H1 (cell line): ENCODE results near the gene ATP1B3. TPM values are rescaled to one million over a fixed set of nuclear protein-coding genes. Genes with fewer than 3 reads are reported as not detected.

Experiments used
- CTCF ChIA-PET: fragments of 300-600 bp; sonication (Branson Sonifier 250); formaldehyde crosslinking; loops from one replicate; lab custom pipeline; 2021; ENCODE audit not compliant: partially characterized antibody; lab: Charles Lee
- POLR2A ChIA-PET: fragments of 300-600 bp; sonication (Branson Sonifier 250); formaldehyde crosslinking; loops from one replicate; lab custom pipeline; 2021; ENCODE audit warnings: inconsistent platforms; ENCODE audit not compliant: partially characterized antibody; lab: Charles Lee
- DNase-seq, 2 experiments: peaks; one replicate each; pipeline versions ENCODE4 v3.0.0 to v3.0.0-alpha.2; 2010 to 2022; ENCODE audit warnings: low spot score in 2 of 2, low read depth in 1 of 2, mixed read lengths in 1 of 2
- FAIRE-seq: peaks from 2 replicates; lab custom pipeline; 2011; peaks lifted over from hg19 to GRCh38; lab: Jason Lieb, UNC
- H2AFZ ChIP-seq: 2 replicates; pipeline ENCODE4 v1.8.1; 2012; ENCODE audit warnings: low read length, inconsistent platforms
- H2AK5ac ChIP-seq: 2 replicates; pipeline ENCODE4 v1.6.1; 2013; ENCODE audit warnings: low read depth, low read length
- H2BK120ac ChIP-seq: replicated peaks from 2 replicates; pipeline ENCODE3; 2013; ENCODE audit warnings: low read depth, low read length, inconsistent platforms
- H2BK12ac ChIP-seq: 2 replicates; pipeline ENCODE4 v1.6.1; 2013; ENCODE audit warnings: low read depth, low read length
- H2BK15ac ChIP-seq: 2 replicates; pipeline ENCODE4 v1.6.1; 2013; ENCODE audit warnings: low read length
- H2BK20ac ChIP-seq: 2 replicates; pipeline ENCODE4 v1.6.1; 2013; ENCODE audit warnings: low read length
- H2BK5ac ChIP-seq: 2 replicates; pipeline ENCODE4 v1.6.1; 2013; ENCODE audit warnings: low read depth, low read length
- H3K14ac ChIP-seq: 2 replicates; pipeline ENCODE4 v1.6.1; 2013; ENCODE audit warnings: inconsistent platforms; ENCODE audit not compliant: insufficient read length
- H3K18ac ChIP-seq: 2 replicates; pipeline ENCODE4 v1.6.1; 2013; ENCODE audit warnings: low read length; ENCODE audit errors: extremely low read depth
- H3K23ac ChIP-seq: 2 replicates; pipeline ENCODE4 v1.6.1; 2013; ENCODE audit warnings: inconsistent platforms; ENCODE audit not compliant: insufficient read length
- H3K23me2 ChIP-seq: 2 replicates; pipeline ENCODE4 v1.6.1; 2013; ENCODE audit warnings: low read depth, low read length
- H3K27ac ChIP-seq: 2 replicates; pipeline ENCODE4 v1.6.1; 2011; ENCODE audit warnings: low read depth, low read length, inconsistent platforms
- H3K27me3 ChIP-seq, 4 experiments: replicated peaks in 1 of 4; 1 replicate in 1 of 4; 2 replicates in 3 of 4; pipeline versions ENCODE4 v1.6.1 to v1.8.1; 2011 to 2013; ENCODE audit warnings: low read length in 3 of 4, mild to moderate bottlenecking in 3 of 4, inconsistent platforms in 2 of 4, mixed read lengths in 2 of 4, moderate library complexity in 1 of 4; ENCODE audit not compliant: control insufficient read depth in 3 of 4, insufficient read depth in 3 of 4; ENCODE audit errors: extremely low read depth in 1 of 4
- H3K36me3 ChIP-seq, 4 experiments: 2 replicates each; pipeline versions ENCODE4 v1.6.1 to v1.8.1; 2011 to 2013; ENCODE audit warnings: mild to moderate bottlenecking in 4 of 4, low read length in 3 of 4, moderate library complexity in 2 of 4, control low read depth in 1 of 4, inconsistent platforms in 1 of 4; ENCODE audit not compliant: insufficient read depth in 4 of 4, control insufficient read depth in 2 of 4
- H3K4ac ChIP-seq: replicated peaks from 2 replicates; pipeline ENCODE3; 2013; ENCODE audit warnings: low read length, low read depth, mixed read lengths, inconsistent platforms; ENCODE audit not compliant: insufficient read length
- H3K4me1 ChIP-seq, 4 experiments: replicated peaks in 1 of 4; 1 replicate in 1 of 4; 2 replicates in 3 of 4; pipeline versions ENCODE4 v1.6.1 to v1.8.1; 2011 to 2013; ENCODE audit warnings: low read length in 3 of 4, inconsistent platforms in 2 of 4, mixed read lengths in 1 of 4; ENCODE audit not compliant: insufficient read depth in 4 of 4, control insufficient read depth in 3 of 4
- H3K4me2 ChIP-seq, 2 experiments: 2 replicates each; pipeline versions ENCODE4 v1.6.1 to v1.8.1; 2011 to 2013; ENCODE audit warnings: low read depth in 2 of 2, low read length in 2 of 2, control low read depth in 1 of 2, inconsistent platforms in 1 of 2, mild to moderate bottlenecking in 1 of 2; ENCODE audit not compliant: insufficient read depth in 1 of 2
- H3K4me3 ChIP-seq, 4 experiments: fragments of 200-600, 300-600 bp in 1 of 4; sonication (generic), shearing (Covaris generic), sonication (Bioruptor Twin) in 1 of 4; 2 replicates each; pipeline versions ENCODE4 v1.5.1 to v1.8.1; 2011 to 2016; ENCODE audit warnings: low read length in 4 of 4, low read depth in 3 of 4, control low read depth in 2 of 4, inconsistent platforms in 2 of 4, mild to moderate bottlenecking in 2 of 4, mixed read lengths in 1 of 4, moderate library complexity in 1 of 4; ENCODE audit not compliant: insufficient read depth in 2 of 4; ENCODE audit errors: extremely low read depth in 1 of 4
- H3K56ac ChIP-seq: replicated peaks from 2 replicates; pipeline ENCODE3; 2013; ENCODE audit warnings: low read depth, mild to moderate bottlenecking, mixed read lengths, low read length, inconsistent platforms; ENCODE audit not compliant: insufficient read length
- H3K79me1 ChIP-seq: 2 replicates; pipeline ENCODE4 v1.6.1; 2013; ENCODE audit warnings: low read depth, low read length, control low read depth
- H3K79me2 ChIP-seq, 2 experiments: 2 replicates each; pipeline versions ENCODE4 v1.6.1 to v1.8.1; 2012 to 2013; ENCODE audit warnings: low read length in 2 of 2, mild to moderate bottlenecking in 2 of 2, inconsistent platforms in 1 of 2; ENCODE audit not compliant: insufficient read depth in 2 of 2, control insufficient read depth in 1 of 2
- H3K9ac ChIP-seq, 4 experiments: replicated peaks in 1 of 4; 1 replicate in 1 of 4; 2 replicates in 3 of 4; pipeline versions ENCODE4 v1.6.1 to v1.8.1; 2011 to 2013; ENCODE audit warnings: low read depth in 3 of 4, low read length in 3 of 4, control low read depth in 2 of 4, mild to moderate bottlenecking in 2 of 4, moderate library complexity in 2 of 4, inconsistent platforms in 1 of 4; ENCODE audit errors: extremely low read depth in 1 of 4
- H3K9me3 ChIP-seq, 2 experiments: 2 replicates each; pipeline versions ENCODE4 v1.6.1 to v1.8.1; 2012 to 2013; ENCODE audit warnings: mild to moderate bottlenecking in 2 of 2, moderate library complexity in 2 of 2, control low read depth in 1 of 2, inconsistent platforms in 1 of 2, low read depth in 1 of 2, low read length in 1 of 2, mixed read lengths in 1 of 2; ENCODE audit not compliant: insufficient read depth in 2 of 2
- H4K20me1 ChIP-seq, 2 experiments: replicated peaks in 1 of 2; 2 replicates each; pipeline versions ENCODE3 to v1.8.1; 2011 to 2013; ENCODE audit warnings: inconsistent platforms in 2 of 2, low read length in 2 of 2, mild to moderate bottlenecking in 1 of 2; ENCODE audit not compliant: insufficient read depth in 2 of 2, control insufficient read depth in 1 of 2
- H4K5ac ChIP-seq: 2 replicates; pipeline ENCODE4 v1.6.1; 2013; ENCODE audit warnings: low read length, low read depth, mixed read lengths, inconsistent platforms; ENCODE audit not compliant: insufficient read length
- H4K8ac ChIP-seq: 2 replicates; pipeline ENCODE4 v1.8.0; 2013; ENCODE audit warnings: mild to moderate bottlenecking, moderate library complexity, low read length, inconsistent platforms; ENCODE audit not compliant: insufficient read depth; ENCODE audit errors: extremely low read depth
- H4K91ac ChIP-seq: replicated peaks from 2 replicates; pipeline ENCODE3; 2013; ENCODE audit warnings: low read length, mixed read lengths, inconsistent platforms; ENCODE audit not compliant: insufficient read length
- CEBPB ChIP-seq: IDR thresholded peaks from 2 replicates; pipeline ENCODE4 v1.6.1; 2012; ENCODE audit warnings: low read depth, low read length
- SIX5 ChIP-seq: IDR thresholded peaks from 2 replicates; pipeline ENCODE4 v1.6.1; 2011; ENCODE audit warnings: mild to moderate bottlenecking, low read depth, low read length
- WGBS, 2 experiments: shearing (Covaris generic) in 1 of 2; methylation state at CpG; one replicate each; pipeline versions ENCODE4 v1.1.6 to v1.1.7; 2013 to 2015; ENCODE audit warnings: low lambda C conversion rate in 2 of 2, mixed read lengths in 2 of 2, inconsistent platforms in 1 of 2, low coverage in 1 of 2, missing lambda C conversion rate in 1 of 2; ENCODE audit not compliant: insufficient replicate concordance in 2 of 2, insufficient coverage in 1 of 2, insufficient read length in 1 of 2; ENCODE audit errors: extremely low coverage in 1 of 2, missing lambda C conversion rate in 1 of 2; 5-methylcytosine and 5-hydroxymethylcytosine counted together
- polyA plus RNA-seq, 7 experiments: library from polyadenylated mRNA; depleted of rRNA in 3 of 7; stranded (reverse) in 5 of 7; unstranded in 2 of 7; fragments of >200 nt in 5 of 7; fragments of 200-250 nt in 2 of 7; gene quantifications; 1 replicate in 5 of 7; 2 replicates in 1 of 7; 4 replicates in 1 of 7; pipeline versions ENCODE4 v1.2.1 to v1.2.3, GENCODE V29; 2011 to 2013; ENCODE audit warnings: missing spikeins in 2 of 7, mixed read lengths in 2 of 7
- total RNA-seq: library from RNA; stranded (reverse); fragmentation: NEBNext Ultra II Directional; extraction: Animal tissue kit (Norgen Biotek cat#: 25700); gene quantifications from 2 replicates; pipeline ENCODE4 v1.2.1, GENCODE V29; 2021

Gene ATP1B3
- total and polyA plus RNA-seq, 2 of the 8 experiments (the other 6 are each of a cell fraction or from before 2014, with no cell fraction given) = 233 to 342 TPM

- no peaks in the 10 kb centered on the region for H3K36me3 ChIP-seq
- FAIRE-seq (no peak), DNase-seq (no peak)
- no peak overlapping the region for H2BK20ac ChIP-seq
- no peaks in the 10 kb centered on the region for H3K27me3 ChIP-seq
- no peaks in the 10 kb centered on the region for H3K9me3 ChIP-seq
- H3K79me2 ChIP-seq = no peaks in the 10 kb centered on the region
- H3K79me1 ChIP-seq = no peaks in the 10 kb centered on the region
- no peak overlapping the region for H3K27ac ChIP-seq
- no peak overlapping the region for H3K18ac ChIP-seq
- H2BK15ac ChIP-seq = no peak overlapping the region
- H2BK12ac ChIP-seq = no peak overlapping the region
- H3K4me2 ChIP-seq = no peak overlapping the region
- whole genome bisulfite sequencing, 2 experiments = 67% methylated on average over 2 of the region's 2 CpGs; no CpG with 5 or more reads in 1 of the 2 experiments
- no peak overlapping the region for H4K8ac ChIP-seq
- peaks cover 0 to 3% (median 1%) of the 10 kb centered on the region in 4 experiments; a peak in 2 of 7 replicates for H3K4me1 ChIP-seq
- CTCF ChIA-PET = interaction anchor here (0.9 kb wide), 1 partner anchor 33 kb away, joined by 4 read pairs; no protein-coding TSS in a partner anchor
- no peak overlapping the region for H4K5ac ChIP-seq
- H2BK120ac ChIP-seq = no peak overlapping the region
- no peak overlapping the region for H2AFZ ChIP-seq
- H3K23ac ChIP-seq = no peak overlapping the region
- no peak for TF ChIP-seq SIX5
- TF ChIP-seq CEBPB = peak; percentile 61
- H3K9ac ChIP-seq = no peak overlapping the region
- POLR2A ChIA-PET = no interaction called here
- H2BK5ac ChIP-seq = no peak overlapping the region
- no peak overlapping the region for H3K4me3 ChIP-seq
- no peak overlapping the region for H3K4ac ChIP-seq
- no peaks in the 10 kb centered on the region for H4K20me1 ChIP-seq
- no peak overlapping the region for H3K14ac ChIP-seq
- H4K91ac ChIP-seq = no peak overlapping the region
- no peaks in the 10 kb centered on the region for H3K23me2 ChIP-seq
- H2AK5ac ChIP-seq = no peak overlapping the region
- H3K56ac ChIP-seq = no peak overlapping the region
These were observed 47.6 kb upstream of the ATP1B3 start for GRCh38 chr3:141828890-141829289.
